Activated CD4-positive, alpha-beta T cell treated with anti-CD3 and anti-CD28 coated beads, Interleukin-2, amount 10 ng/mL, durations not matched to agents 24 days and 14 days (primary cell): ENCODE results near the gene SSNA1. TPM values are rescaled to one million over a fixed set of nuclear protein-coding genes. Genes with fewer than 3 reads are reported as not detected.

Source experiments
- DNase-seq: peaks from one replicate; pipeline ENCODE4 v3.0.0; 2022
- H3K27ac Mint-ChIP-seq: one replicate; pipeline ENCODE4 v1.8.0; 2022; ENCODE audit warnings: mild to moderate bottlenecking, mixed read lengths
- H3K27me3 Mint-ChIP-seq: one replicate; pipeline ENCODE4 v1.8.0; 2022; ENCODE audit warnings: mixed read lengths
- H3K36me3 Mint-ChIP-seq: one replicate; pipeline ENCODE4 v1.8.0; 2022; ENCODE audit warnings: low read depth, mild to moderate bottlenecking, mixed read lengths
- H3K4me1 Mint-ChIP-seq: one replicate; pipeline ENCODE4 v1.8.0; 2021; ENCODE audit warnings: mixed read lengths
- H3K4me3 Mint-ChIP-seq: one replicate; pipeline ENCODE4 v1.8.0; 2022; ENCODE audit warnings: mild to moderate bottlenecking, moderate library complexity, mixed read lengths
- H3K9me3 Mint-ChIP-seq: one replicate; pipeline ENCODE4 v1.8.0; 2021; ENCODE audit warnings: mixed read lengths
- intact Hi-C: fragments of 100-400 bp; cut with micrococcal nuclease; formaldehyde crosslinking; loops from one replicate; pipeline ENCODE4 v1.15.1; 2023
- total RNA-seq: library from RNA; stranded (reverse); gene quantifications from 2 replicates; pipeline ENCODE4 v1.2.3, GENCODE V29; 2022

The SSNA1 gene
- total RNA-seq, 1 donor from 2014 or later: 95.1 TPM

- Mint-ChIP-seq H3K4me3 (no peak overlapping the region), H3K27ac (no peak overlapping the region), H3K27me3 (peaks cover 2% of the 10 kb centered on the region), H3K4me1 (no peaks in the 10 kb centered on the region), H3K36me3 (peaks cover 17% of the 10 kb centered on the region), H3K9me3 (no peaks in the 10 kb centered on the region)
- DNase-seq: no peak
- intact Hi-C loops: loop anchor here (10.0 kb wide), 1 partner anchor 134 kb away; the partner anchor contains the start of gene NPDC1
Observed at GRCh38 chr9:137178201-137178938, 10.1 kb upstream of the SSNA1 start.

GRCh38 chr9:137178939-137179630, 9.4 kb upstream of the SSNA1 start:
- no peaks in the 10 kb centered on the region for H3K9me3 Mint-ChIP-seq

DNA sequence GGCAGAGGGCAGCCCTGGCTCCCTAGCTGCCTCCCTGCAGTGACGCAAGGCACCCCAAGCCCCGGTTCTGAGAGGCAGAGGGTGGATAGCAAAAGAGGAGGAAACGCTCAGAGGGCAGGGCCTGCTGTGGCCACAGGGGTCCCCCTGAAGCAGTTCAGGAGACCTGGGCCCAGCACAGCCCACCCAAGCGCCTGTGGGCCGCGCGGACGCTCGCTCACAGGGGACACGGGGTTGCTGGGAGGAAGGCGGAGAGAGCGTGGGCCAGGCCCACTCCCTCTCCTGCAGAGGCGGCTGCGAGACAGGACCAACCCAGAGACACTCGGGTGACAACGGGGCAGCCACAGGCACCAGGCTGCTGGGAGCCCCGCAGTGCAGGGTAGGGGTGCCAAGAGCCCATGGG, 8.7 kb upstream of the SSNA1 start:
- intact Hi-C loops: loop anchor here (10.0 kb wide), 1 partner anchor 135 kb away; the partner anchor contains the start of gene NPDC1

More at GRCh38 chr9:137178939-137179630, 9.4 kb upstream of the SSNA1 start:
- Mint-ChIP-seq H3K27ac (no peak overlapping the region), H3K4me1 (peaks cover 2% of the 10 kb centered on the region), H3K27me3 (no peaks in the 10 kb centered on the region), H3K36me3 (peaks cover 21% of the 10 kb centered on the region), H3K4me3 (no peak overlapping the region)
- intact Hi-C loops: loop anchor here (10.0 kb wide), 1 partner anchor 134 kb away; the partner anchor contains the start of gene NPDC1
- no peak for DNase-seq

DNA sequence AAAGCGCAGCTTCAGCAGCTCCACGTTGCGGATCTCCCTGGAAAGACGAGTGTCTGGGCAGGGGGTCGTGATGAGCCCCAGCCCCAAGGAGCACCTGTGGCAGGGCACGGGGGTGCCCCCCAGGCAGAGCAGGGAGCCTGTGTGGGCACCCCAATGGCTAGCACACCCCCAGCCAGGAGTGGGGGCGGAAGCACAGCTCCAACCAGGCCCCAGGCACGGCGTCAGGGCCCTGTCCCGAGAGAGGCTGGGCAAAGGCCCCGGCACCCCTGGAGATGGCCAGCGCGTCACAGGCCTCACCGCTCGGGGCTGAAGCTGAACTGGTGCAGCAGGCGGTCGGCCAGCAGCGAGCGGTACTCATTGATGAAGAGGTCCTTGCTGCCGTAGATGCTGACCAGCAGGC, 8.0 kb upstream of the SSNA1 start:
- peaks cover 26% of the 10 kb centered on the region for H3K36me3 Mint-ChIP-seq
- H3K9me3 Mint-ChIP-seq: no peaks in the 10 kb centered on the region
- peaks cover 3% of the 10 kb centered on the region for H3K4me1 Mint-ChIP-seq
- H3K27ac Mint-ChIP-seq: no peak overlapping the region
- DNase-seq: no peak
- intact Hi-C loops: no loop called here
- no peak overlapping the region for H3K4me3 Mint-ChIP-seq
- no peaks in the 10 kb centered on the region for H3K27me3 Mint-ChIP-seq

More for the DNA sequence above, 8.7 kb upstream of the SSNA1 start:
- no peak overlapping the region for H3K27ac Mint-ChIP-seq
- H3K4me1 Mint-ChIP-seq: peaks cover 3% of the 10 kb centered on the region
- DNase-seq: no peak
- no peak overlapping the region for H3K4me3 Mint-ChIP-seq
- no peaks in the 10 kb centered on the region for H3K9me3 Mint-ChIP-seq
- H3K27me3 Mint-ChIP-seq: no peaks in the 10 kb centered on the region
- peaks cover 26% of the 10 kb centered on the region for H3K36me3 Mint-ChIP-seq

- no peak for DNase-seq
- Mint-ChIP-seq H3K4me3 (no peak overlapping the region), H3K4me1 (peaks cover 5% of the 10 kb centered on the region), H3K27ac (no peak overlapping the region), H3K27me3 (no peaks in the 10 kb centered on the region), H3K36me3 (peaks cover 26% of the 10 kb centered on the region), H3K9me3 (no peaks in the 10 kb centered on the region)
- intact Hi-C loops: no loop called here
Observed at GRCh38 chr9:137181680-137182079, 6.8 kb upstream of the SSNA1 start.

DNA sequence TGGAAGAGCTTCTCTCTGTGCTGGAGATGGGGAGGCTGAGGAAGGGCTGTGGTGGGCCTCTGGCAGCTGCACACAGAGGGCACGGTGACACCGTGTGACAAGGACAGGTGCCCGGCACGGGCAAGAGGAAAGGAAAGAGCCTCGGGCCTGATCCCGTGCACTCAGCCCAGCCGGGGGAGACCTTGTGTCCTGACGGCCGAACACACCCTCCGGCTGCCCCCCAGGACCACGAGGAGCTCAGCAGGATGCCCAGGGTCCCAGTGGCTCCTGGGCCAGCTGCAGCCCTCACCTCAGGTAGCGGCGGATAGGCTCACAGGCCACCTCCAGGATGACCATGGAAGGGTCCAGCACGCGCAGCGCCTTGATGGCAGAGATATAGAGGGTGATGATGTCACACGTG, 5.6 kb upstream of the SSNA1 start:
- no peak for DNase-seq
- H3K4me3 Mint-ChIP-seq: no peak overlapping the region
- H3K36me3 Mint-ChIP-seq: peaks cover 27% of the 10 kb centered on the region
- intact Hi-C loops: no loop called here
- no peaks in the 10 kb centered on the region for H3K27me3 Mint-ChIP-seq
- no peaks in the 10 kb centered on the region for H3K9me3 Mint-ChIP-seq
- H3K27ac Mint-ChIP-seq: no peak overlapping the region
- peaks cover 15% of the 10 kb centered on the region for H3K4me1 Mint-ChIP-seq

DNA sequence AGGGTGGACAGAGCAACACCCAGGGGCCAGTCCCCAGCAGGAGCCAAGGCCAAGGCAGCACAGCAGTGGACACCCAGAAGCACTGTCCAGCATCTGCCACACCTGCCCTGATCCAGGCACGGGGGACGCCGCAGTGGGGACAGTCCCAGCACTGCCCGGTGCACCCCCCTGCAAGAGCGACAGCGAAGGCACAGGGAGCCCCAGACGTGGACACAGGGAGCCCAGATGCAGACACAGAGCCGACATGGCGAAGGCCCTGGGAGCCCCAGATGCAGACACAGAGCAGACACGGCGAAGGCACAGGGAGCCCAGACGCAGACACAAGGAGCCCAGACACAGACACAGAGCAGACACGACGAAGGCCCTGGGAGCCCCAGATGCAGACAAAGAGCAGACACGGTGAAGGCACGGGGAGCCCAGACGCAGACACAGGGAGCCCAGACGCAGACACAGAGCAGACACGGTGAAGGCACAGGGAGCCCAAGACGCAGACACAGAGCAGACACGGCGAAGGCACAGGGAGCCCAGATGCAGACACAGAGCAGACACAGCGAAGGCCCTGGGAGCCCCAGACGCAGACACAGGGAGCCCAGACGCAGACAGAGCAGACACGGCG, 4.4 kb upstream of the SSNA1 start:
- Mint-ChIP-seq H3K4me3 (no peak overlapping the region), H3K27me3 (no peaks in the 10 kb centered on the region), H3K36me3 (peaks cover 31% of the 10 kb centered on the region)

DNA sequence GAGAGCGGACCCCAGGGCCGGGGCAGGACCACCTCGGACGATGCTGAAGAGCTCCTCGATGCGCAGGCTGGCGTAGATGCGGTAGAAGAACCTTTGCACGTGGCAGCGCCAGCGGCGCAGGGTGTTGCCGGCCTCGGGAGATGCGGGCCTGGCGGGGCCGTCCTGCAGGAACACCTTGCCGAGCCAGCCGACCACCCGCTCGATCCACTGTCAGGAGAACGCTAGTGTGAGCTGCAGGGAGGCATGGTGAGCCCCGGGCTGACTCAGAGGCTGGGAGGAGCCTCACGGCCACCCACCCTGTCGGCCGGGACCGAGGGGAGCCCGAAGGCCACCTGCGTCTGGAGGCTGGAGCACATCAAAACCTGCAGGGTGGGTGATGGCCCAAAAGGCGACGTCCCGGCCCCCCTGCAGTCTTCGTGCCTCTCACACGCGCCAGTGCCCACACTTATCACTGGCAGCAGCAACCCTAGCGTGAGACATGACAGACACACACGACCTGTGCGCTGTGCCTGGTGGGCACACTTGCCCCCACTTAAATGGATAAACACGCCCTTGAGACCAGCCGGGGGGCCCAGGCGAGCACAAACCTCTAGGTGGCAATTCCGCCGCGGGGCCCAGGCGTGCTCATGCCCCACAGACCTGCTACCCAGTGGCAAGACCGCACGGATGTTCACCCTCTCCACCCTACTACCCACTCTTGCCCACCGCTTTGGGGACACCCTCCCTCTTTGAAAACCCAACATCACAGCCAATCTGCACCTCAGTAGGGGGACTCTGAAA, 3.4 kb upstream of the SSNA1 start:
- Mint-ChIP-seq H3K4me3 (no peak overlapping the region), H3K27me3 (no peaks in the 10 kb centered on the region), H3K27ac (no peak overlapping the region), H3K36me3 (peaks cover 30% of the 10 kb centered on the region), H3K9me3 (no peaks in the 10 kb centered on the region), H3K4me1 (peaks cover 22% of the 10 kb centered on the region)
- intact Hi-C loops: no loop called here
- DNase-seq: no peak

More for the DNA sequence above, 4.4 kb upstream of the SSNA1 start:
- intact Hi-C loops: no loop called here
- DNase-seq: no peak
- Mint-ChIP-seq H3K4me1 (peaks cover 18% of the 10 kb centered on the region), H3K27ac (no peak overlapping the region), H3K9me3 (no peaks in the 10 kb centered on the region)

DNA sequence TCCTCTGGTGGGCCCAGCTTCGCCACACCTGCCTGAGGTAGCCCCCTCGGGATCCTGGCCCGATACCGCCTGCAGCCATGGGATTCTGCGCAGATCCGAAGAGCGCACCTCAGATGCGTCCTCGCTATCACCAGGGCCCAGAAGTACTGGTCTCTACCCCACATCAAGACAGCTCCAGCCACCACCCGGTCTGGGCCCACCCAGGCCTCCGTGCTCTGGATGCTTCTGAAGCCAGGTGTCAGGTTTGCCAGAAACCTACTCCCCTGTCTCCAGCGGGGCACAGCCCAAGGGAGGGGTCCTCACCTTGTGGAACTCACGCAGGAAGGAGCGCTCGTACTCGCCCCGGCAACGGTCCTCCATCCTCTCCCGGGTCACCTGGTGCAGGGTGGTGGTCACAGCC, 2.6 kb upstream of the SSNA1 start:
- Mint-ChIP-seq H3K27ac (no peak overlapping the region), H3K4me3 (no peak overlapping the region), H3K4me1 (peaks cover 22% of the 10 kb centered on the region), H3K9me3 (no peaks in the 10 kb centered on the region), H3K36me3 (peaks cover 34% of the 10 kb centered on the region), H3K27me3 (no peaks in the 10 kb centered on the region)
- intact Hi-C loops: no loop called here
- no peak for DNase-seq

- Mint-ChIP-seq H3K27ac (no peak overlapping the region), H3K36me3 (peaks cover 36% of the 10 kb centered on the region), H3K9me3 (no peaks in the 10 kb centered on the region), H3K4me1 (peaks cover 22% of the 10 kb centered on the region), H3K4me3 (peak overlapping the region; percentile 91), H3K27me3 (no peaks in the 10 kb centered on the region)
- DNase-seq: no peak
- intact Hi-C loops: no loop called here
Observed at GRCh38 chr9:137186385-137186784, 2.1 kb upstream of the SSNA1 start.

DNA sequence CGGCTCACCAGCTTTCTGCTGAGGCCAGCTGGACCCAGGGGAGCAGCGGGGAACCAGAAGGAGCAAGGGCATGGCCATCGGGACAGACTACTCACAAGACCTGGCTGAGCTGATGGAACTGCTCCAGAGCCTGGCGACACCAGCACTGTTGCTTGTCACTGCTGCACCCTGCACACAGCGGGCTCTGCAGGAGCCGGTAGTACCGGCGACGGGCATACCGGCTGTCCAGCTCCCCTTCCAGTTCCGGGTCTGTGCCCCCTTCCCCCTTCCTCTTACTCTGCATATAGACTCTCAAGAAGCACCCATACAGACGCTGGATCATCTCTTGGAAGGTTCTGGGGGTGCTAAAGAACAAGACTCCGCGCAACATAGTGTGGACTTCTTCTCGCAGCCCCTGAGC, 1.1 kb upstream of the SSNA1 start:
- Mint-ChIP-seq H3K4me1 (peaks cover 22% of the 10 kb centered on the region), H3K27ac (peak overlapping the region; percentile 91), H3K4me3 (peak overlapping the region; percentile 91), H3K27me3 (no peaks in the 10 kb centered on the region), H3K36me3 (peaks cover 34% of the 10 kb centered on the region), H3K9me3 (no peaks in the 10 kb centered on the region)
- DNase-seq: no peak
- intact Hi-C loops: no loop called here

DNA sequence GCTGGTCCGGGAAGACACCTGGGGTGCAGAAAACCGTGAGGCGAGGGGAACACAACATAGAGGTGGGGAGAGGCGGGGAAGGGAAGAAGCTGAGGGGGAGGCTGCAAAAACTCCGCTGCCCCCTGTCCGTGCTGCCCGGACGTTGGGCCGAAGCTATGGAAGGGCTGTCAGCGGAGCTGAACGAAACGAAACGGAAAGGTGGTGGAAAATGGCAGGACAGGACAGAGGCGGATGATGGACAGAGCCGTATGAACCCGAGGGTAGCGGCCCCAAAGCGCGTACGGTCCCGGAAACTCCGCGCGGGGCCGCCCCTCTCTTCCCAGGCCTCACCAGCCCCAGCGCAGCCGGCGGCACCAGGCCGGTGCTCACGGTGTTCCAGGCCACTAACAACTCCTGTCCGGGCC, 388 bp upstream of the SSNA1 start:
- peaks cover 22% of the 10 kb centered on the region for H3K4me1 Mint-ChIP-seq
- H3K36me3 Mint-ChIP-seq: peaks cover 34% of the 10 kb centered on the region
- peak overlapping the region; percentile 91 for H3K4me3 Mint-ChIP-seq
- intact Hi-C loops: loop anchor here (1.0 to 2.0 kb wide), 4 partner anchors 12 to 49 kb away; partner anchors contain the start of genes NDOR1, TMEM203 and TPRN
- no peaks in the 10 kb centered on the region for H3K9me3 Mint-ChIP-seq
- no peak for DNase-seq
- no peaks in the 10 kb centered on the region for H3K27me3 Mint-ChIP-seq
- peak overlapping the region; percentile 91 for H3K27ac Mint-ChIP-seq
